SK-N-SH treated with all-trans-retinoic acid at 6 μM for 48 hours (cell line): ENCODE data around the gene NDUFS4.

ENCODE experiments used
- ATAC-seq: fragments of 200-7000 bp; cut with Tn5 transposase; 3 replicates; pipeline ENCODE4 v1.9.1; 2020; ENCODE audit warnings: mild to moderate bottlenecking, moderate library complexity
- ARNTL ChIP-seq: fragments of 450-650 bp; formaldehyde crosslinking; IDR thresholded peaks from 2 replicates; pipeline ENCODE4 v1.5.0; 2020; ENCODE audit warnings: low read depth, mild to moderate bottlenecking, moderate library complexity, borderline replicate concordance
- BACH2 ChIP-seq: fragments of 250-450 bp; sonication (Bioruptor Pico); IDR thresholded peaks from 2 replicates; pipeline ENCODE4 v1.9.0; 2021; ENCODE audit warnings: mild to moderate bottlenecking, borderline replicate concordance
- GLIS3 ChIP-seq: fragments of 250-450 bp; sonication (Bioruptor Pico); IDR thresholded peaks from 2 replicates; pipeline ENCODE4 v1.5.0; 2020; ENCODE audit warnings: mild to moderate bottlenecking, moderate library complexity
- ISL1 ChIP-seq: fragments of 250-450 bp; sonication (Bioruptor Pico); IDR thresholded peaks from 2 replicates; pipeline ENCODE4 v2.1.2; 2022; ENCODE audit warnings: mild to moderate bottlenecking, moderate library complexity
- OSR1 ChIP-seq: fragments of 250-450 bp; sonication (Bioruptor Pico); IDR thresholded peaks from 2 replicates; pipeline ENCODE4 v1.8.0; 2022; ENCODE audit warnings: moderate library complexity, mild to moderate bottlenecking, inconsistent platforms
- PPARA ChIP-seq: fragments of 250-450 bp; sonication (Bioruptor Pico); IDR thresholded peaks from 2 replicates; pipeline ENCODE4 v1.5.0; 2020; ENCODE audit warnings: mild to moderate bottlenecking, borderline replicate concordance
- RARB ChIP-seq: fragments of 250-450 bp; sonication (Bioruptor Pico); IDR thresholded peaks from 2 replicates; pipeline ENCODE4 v1.8.0; 2021; ENCODE audit warnings: mild to moderate bottlenecking, moderate library complexity
- SNAI2 ChIP-seq: fragments of 250-450 bp; sonication (Bioruptor Pico); IDR thresholded peaks from 2 replicates; pipeline ENCODE4 v1.5.0; 2020; ENCODE audit warnings: mild to moderate bottlenecking, moderate library complexity
- TCF4 ChIP-seq: fragments of 250-450 bp; sonication (Bioruptor Pico); IDR thresholded peaks from 2 replicates; pipeline ENCODE4 v1.8.0; 2021; ENCODE audit warnings: mild to moderate bottlenecking, moderate library complexity, borderline replicate concordance
- TOX ChIP-seq: fragments of 250-450 bp; sonication (Bioruptor Pico); IDR thresholded peaks from 2 replicates; pipeline ENCODE4 v1.8.0; 2021; ENCODE audit warnings: mild to moderate bottlenecking, moderate library complexity, borderline replicate concordance
- ZC3H10 ChIP-seq: fragments of 250-450 bp; sonication (Bioruptor Pico); IDR thresholded peaks from 2 replicates; pipeline ENCODE4 v1.5.1; 2021; ENCODE audit warnings: mild to moderate bottlenecking, moderate library complexity
- ZFP3 ChIP-seq: fragments of 250-450 bp; sonication (Bioruptor Pico); IDR thresholded peaks from 2 replicates; pipeline ENCODE4 v1.5.0; 2020; ENCODE audit warnings: mild to moderate bottlenecking, moderate library complexity
- ZFP30 ChIP-seq: fragments of 450-650 bp; formaldehyde crosslinking; IDR thresholded peaks from 2 replicates; pipeline ENCODE4 v1.5.0; 2022; ENCODE audit warnings: mild to moderate bottlenecking, moderate library complexity
- ZNF565 ChIP-seq: fragments of 450-650 bp; formaldehyde crosslinking; conservative IDR thresholded peaks from 2 replicates; pipeline ENCODE4 v1.5.0; 2020; ENCODE audit warnings: low read depth, mild to moderate bottlenecking, moderate library complexity
- ZNF8 ChIP-seq: fragments of 450-650 bp; formaldehyde crosslinking; IDR thresholded peaks from 2 replicates; pipeline ENCODE4 v1.5.0; 2020; ENCODE audit warnings: mild to moderate bottlenecking, moderate library complexity
- TF ChIP-seq, protein P1 (sequence below): fragments of 250-450 bp; sonication (Bioruptor Pico); IDR thresholded peaks from 2 replicates; pipeline ENCODE4 v1.8.0; 2020; ENCODE audit warnings: mild to moderate bottlenecking, moderate library complexity, borderline replicate concordance
- TF ChIP-seq, protein P2 (sequence below): fragments of 250-450 bp; sonication (Bioruptor Pico); IDR thresholded peaks from 2 replicates; pipeline ENCODE4 v1.5.1; 2021; ENCODE audit warnings: mild to moderate bottlenecking, moderate library complexity
- TF ChIP-seq, protein P3 (sequence below): fragments of 250-450 bp; sonication (Bioruptor Pico); IDR thresholded peaks from 2 replicates; pipeline ENCODE4 v1.5.0; 2020; ENCODE audit warnings: mild to moderate bottlenecking, moderate library complexity
- TF ChIP-seq, protein P4 (sequence below): fragments of 250-450 bp; sonication (Bioruptor Pico); IDR thresholded peaks from 2 replicates; pipeline ENCODE4 v1.5.1; 2020; ENCODE audit warnings: low read depth, mild to moderate bottlenecking, moderate library complexity

Gene NDUFS4

DNA sequence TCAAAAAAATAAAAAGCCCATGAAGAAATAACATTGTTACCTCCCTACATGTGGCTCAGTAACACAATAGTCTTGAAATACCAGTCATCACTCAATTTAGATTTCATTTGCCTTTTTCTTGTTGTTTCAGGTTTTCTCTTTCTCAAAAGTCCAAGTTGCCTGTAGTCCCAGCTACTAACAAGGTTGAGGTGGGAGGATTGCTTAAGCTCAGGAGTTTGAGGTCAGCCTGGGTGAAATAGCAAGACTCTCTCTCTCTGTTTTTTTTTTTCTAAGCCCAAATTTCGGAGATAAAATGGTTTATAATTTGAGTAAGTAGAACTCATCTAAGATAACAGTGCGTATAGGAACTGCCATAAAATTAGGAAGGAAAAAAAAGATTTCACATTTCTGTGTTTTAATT lies 17.5 kb upstream of the NDUFS4 start:
- no peak for ATAC-seq
- TF ChIP-seq RARB (CRISPR knock-in tag) (no peak), OSR1 (no peak), BACH2 (CRISPR knock-in tag) (no peak), GLIS3 (CRISPR knock-in tag) (no peak), ZFP30 (no peak), ZC3H10 (CRISPR knock-in tag) (no peak), PPARA (no peak), TCF4 (CRISPR knock-in tag) (no peak), SNAI2 (no peak)
- TF ChIP-seq, protein P1, sequence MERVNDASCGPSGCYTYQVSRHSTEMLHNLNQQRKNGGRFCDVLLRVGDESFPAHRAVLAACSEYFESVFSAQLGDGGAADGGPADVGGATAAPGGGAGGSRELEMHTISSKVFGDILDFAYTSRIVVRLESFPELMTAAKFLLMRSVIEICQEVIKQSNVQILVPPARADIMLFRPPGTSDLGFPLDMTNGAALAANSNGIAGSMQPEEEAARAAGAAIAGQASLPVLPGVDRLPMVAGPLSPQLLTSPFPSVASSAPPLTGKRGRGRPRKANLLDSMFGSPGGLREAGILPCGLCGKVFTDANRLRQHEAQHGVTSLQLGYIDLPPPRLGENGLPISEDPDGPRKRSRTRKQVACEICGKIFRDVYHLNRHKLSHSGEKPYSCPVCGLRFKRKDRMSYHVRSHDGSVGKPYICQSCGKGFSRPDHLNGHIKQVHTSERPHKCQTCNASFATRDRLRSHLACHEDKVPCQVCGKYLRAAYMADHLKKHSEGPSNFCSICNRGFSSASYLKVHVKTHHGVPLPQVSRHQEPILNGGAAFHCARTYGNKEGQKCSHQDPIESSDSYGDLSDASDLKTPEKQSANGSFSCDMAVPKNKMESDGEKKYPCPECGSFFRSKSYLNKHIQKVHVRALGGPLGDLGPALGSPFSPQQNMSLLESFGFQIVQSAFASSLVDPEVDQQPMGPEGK (CRISPR knock-in tag), result no peak

DNA sequence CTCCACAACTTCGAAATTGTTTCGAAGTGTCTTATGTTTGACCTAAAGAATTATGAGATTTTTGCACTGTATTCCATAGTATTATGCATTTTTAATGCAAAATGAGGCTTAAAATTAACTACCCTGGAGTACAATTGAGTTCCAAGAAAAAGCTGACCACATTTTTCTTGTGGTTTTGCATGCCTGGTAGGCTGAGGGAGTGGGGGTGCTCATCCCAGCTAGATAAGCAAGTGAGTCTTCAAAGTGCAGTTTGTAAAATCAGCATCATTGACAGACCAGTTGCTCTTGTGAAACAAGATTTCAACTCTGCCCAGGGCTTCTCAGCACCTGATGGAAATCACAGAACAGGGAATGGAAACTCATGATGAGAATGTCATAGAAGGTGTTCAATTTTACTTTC lies 17.0 kb upstream of the NDUFS4 start:
- ATAC-seq, result no peak
- no peak for TF ChIP-seq PPARA
- TF ChIP-seq ZNF565 (CRISPR knock-in tag), result no peak
- TF ChIP-seq ZNF8 (CRISPR knock-in tag), result no peak
- TF ChIP-seq, protein P2, sequence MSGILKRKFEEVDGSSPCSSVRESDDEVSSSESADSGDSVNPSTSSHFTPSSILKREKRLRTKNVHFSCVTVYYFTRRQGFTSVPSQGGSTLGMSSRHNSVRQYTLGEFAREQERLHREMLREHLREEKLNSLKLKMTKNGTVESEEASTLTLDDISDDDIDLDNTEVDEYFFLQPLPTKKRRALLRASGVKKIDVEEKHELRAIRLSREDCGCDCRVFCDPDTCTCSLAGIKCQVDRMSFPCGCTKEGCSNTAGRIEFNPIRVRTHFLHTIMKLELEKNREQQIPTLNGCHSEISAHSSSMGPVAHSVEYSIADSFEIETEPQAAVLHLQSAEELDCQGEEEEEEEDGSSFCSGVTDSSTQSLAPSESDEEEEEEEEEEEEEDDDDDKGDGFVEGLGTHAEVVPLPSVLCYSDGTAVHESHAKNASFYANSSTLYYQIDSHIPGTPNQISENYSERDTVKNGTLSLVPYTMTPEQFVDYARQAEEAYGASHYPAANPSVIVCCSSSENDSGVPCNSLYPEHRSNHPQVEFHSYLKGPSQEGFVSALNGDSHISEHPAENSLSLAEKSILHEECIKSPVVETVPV, result no peak
- TF ChIP-seq, protein P3, sequence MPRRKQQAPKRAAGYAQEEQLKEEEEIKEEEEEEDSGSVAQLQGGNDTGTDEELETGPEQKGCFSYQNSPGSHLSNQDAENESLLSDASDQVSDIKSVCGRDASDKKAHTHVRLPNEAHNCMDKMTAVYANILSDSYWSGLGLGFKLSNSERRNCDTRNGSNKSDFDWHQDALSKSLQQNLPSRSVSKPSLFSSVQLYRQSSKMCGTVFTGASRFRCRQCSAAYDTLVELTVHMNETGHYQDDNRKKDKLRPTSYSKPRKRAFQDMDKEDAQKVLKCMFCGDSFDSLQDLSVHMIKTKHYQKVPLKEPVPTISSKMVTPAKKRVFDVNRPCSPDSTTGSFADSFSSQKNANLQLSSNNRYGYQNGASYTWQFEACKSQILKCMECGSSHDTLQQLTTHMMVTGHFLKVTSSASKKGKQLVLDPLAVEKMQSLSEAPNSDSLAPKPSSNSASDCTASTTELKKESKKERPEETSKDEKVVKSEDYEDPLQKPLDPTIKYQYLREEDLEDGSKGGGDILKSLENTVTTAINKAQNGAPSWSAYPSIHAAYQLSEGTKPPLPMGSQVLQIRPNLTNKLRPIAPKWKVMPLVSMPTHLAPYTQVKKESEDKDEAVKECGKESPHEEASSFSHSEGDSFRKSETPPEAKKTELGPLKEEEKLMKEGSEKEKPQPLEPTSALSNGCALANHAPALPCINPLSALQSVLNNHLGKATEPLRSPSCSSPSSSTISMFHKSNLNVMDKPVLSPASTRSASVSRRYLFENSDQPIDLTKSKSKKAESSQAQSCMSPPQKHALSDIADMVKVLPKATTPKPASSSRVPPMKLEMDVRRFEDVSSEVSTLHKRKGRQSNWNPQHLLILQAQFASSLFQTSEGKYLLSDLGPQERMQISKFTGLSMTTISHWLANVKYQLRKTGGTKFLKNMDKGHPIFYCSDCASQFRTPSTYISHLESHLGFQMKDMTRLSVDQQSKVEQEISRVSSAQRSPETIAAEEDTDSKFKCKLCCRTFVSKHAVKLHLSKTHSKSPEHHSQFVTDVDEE, result no peak
- TF ChIP-seq, protein P4, sequence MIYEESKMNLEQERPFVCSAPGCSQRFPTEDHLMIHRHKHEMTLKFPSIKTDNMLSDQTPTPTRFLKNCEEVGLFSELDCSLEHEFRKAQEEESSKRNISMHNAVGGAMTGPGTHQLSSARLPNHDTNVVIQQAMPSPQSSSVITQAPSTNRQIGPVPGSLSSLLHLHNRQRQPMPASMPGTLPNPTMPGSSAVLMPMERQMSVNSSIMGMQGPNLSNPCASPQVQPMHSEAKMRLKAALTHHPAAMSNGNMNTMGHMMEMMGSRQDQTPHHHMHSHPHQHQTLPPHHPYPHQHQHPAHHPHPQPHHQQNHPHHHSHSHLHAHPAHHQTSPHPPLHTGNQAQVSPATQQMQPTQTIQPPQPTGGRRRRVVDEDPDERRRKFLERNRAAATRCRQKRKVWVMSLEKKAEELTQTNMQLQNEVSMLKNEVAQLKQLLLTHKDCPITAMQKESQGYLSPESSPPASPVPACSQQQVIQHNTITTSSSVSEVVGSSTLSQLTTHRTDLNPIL (CRISPR knock-in tag), result no peak
- TF ChIP-seq ISL1 (CRISPR knock-in tag), result no peak
- TF ChIP-seq TOX (CRISPR knock-in tag), result no peak

DNA sequence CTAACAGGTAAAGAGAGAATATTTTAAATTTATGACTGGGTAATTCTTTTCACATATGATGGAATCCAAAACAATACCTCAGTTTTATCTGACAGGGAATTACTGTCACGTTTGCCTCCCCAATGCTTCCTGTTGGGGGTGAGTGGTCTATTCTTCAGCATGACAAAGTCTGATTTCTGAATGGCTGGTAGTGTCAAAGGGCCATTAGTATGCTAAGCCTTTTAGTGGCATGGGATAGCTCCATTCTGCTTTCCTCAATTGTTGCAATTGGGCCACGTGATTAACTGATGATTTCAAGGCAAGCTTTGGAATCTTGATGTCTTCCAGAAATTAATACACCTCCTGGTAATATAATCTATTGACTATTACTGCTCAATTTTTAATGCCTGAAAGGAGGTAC lies 14.7 kb upstream of the NDUFS4 start:
- ATAC-seq, result no peak
- no peak for TF ChIP-seq ZFP30
- TF ChIP-seq, protein P3, result no peak

DNA sequence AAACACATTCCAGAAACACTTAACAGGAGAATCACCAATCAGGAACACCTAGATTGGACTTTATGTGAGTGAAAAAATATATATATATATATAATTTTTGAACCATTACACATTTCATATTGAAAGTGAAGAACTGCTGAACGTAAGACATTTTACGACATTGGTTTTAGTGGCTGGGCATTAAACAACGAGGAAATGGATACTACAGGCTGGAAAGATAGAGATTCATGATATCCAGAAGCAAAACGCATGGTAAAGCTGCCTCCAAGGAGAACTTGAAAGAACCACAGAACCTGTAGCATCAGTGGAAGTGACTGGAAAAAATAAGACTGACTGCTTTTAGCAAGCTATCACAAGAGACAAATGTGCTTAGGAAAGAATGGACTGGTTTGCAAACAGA lies 13.2 kb upstream of the NDUFS4 start:
- ATAC-seq, result no peak
- no peak for TF ChIP-seq OSR1
- TF ChIP-seq ZNF565 (CRISPR knock-in tag), result no peak
- TF ChIP-seq PPARA, result no peak
- no peak for TF ChIP-seq ZFP30
- TF ChIP-seq BACH2 (CRISPR knock-in tag), result no peak
- TF ChIP-seq, protein P3, result no peak
- TF ChIP-seq, protein P4 (CRISPR knock-in tag), result no peak
- no peak for TF ChIP-seq GLIS3 (CRISPR knock-in tag)
- TF ChIP-seq ARNTL, result no peak
- TF ChIP-seq ZFP3 (CRISPR knock-in tag), result no peak
- TF ChIP-seq ZC3H10 (CRISPR knock-in tag), result no peak
